Prostate gland (tissue), 2 donors: Measurements from ENCODE around the gene PRDM7.

Experiments used
- POLR2AphosphoS5 ChIP-seq: sonication (generic); formaldehyde crosslinking; IDR thresholded peaks from one replicate; pipeline ENCODE4 v1.6.1; 2017; ENCODE audit warnings: antibody characterized with exemption
- TF ChIP-seq, protein P1 (sequence below), 4 experiments: fragments of 200-600 bp in 2 of 4; fragments of 450-650 bp in 2 of 4; sonication (generic) in 2 of 4; IDR thresholded peaks; 1 replicate in 3 of 4; 2 replicates in 1 of 4; pipeline ENCODE4 v1.5.1; 2016 to 2019; ENCODE audit warnings: antibody characterized with exemption in 4 of 4, mild to moderate bottlenecking in 2 of 4, moderate library complexity in 2 of 4

DNA sequence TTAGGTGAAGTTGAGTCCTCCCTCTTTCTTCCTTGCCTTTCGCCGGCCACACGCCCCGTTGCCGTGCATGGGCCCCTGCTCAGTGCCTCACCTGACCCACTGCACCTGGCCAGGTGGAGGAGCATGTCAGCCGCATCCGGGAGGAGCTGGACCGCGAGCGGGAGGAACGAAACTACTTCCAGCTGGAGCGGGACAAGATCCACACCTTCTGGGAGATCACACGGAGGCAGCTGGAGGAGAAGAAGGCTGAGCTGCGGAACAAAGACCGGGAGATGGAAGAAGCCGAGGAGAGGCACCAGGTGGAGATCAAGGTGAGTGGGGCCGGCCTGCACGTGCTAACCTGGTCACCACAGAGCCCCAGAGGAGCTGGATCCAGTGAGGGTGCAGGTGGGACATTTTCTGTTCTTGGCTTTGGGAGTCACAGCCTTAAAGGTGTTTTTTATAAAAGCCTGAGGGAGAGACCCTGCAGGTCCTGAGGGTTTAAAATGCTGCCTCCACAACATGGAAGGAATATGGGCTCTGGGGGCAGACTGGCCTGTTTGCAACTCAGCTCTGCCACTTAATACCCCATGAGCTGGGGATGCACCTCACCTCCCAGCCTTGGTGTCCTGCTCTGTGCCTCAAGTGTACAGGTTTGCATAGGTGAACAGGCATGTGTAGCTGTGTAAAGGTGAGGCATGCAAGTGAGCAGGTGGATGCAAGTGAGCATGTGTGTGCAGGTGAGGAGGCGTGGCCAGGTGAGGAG, 45.8 kb downstream of the PRDM7 start:
- TF ChIP-seq POLR2AphosphoS5, result no peak
- TF ChIP-seq, protein P1, sequence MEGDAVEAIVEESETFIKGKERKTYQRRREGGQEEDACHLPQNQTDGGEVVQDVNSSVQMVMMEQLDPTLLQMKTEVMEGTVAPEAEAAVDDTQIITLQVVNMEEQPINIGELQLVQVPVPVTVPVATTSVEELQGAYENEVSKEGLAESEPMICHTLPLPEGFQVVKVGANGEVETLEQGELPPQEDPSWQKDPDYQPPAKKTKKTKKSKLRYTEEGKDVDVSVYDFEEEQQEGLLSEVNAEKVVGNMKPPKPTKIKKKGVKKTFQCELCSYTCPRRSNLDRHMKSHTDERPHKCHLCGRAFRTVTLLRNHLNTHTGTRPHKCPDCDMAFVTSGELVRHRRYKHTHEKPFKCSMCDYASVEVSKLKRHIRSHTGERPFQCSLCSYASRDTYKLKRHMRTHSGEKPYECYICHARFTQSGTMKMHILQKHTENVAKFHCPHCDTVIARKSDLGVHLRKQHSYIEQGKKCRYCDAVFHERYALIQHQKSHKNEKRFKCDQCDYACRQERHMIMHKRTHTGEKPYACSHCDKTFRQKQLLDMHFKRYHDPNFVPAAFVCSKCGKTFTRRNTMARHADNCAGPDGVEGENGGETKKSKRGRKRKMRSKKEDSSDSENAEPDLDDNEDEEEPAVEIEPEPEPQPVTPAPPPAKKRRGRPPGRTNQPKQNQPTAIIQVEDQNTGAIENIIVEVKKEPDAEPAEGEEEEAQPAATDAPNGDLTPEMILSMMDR (IDR thresholded peaks at IDR 0.05), result no peak
